ENCODE results near the gene TMEM147. TPM values are rescaled to one million over a fixed set of nuclear protein-coding genes. Genes with fewer than 3 reads are reported as not detected.

TMEM147 gene
- total RNA-seq, 2 donors from 2014 or later, result 93.3 to 106 TPM

DNA sequence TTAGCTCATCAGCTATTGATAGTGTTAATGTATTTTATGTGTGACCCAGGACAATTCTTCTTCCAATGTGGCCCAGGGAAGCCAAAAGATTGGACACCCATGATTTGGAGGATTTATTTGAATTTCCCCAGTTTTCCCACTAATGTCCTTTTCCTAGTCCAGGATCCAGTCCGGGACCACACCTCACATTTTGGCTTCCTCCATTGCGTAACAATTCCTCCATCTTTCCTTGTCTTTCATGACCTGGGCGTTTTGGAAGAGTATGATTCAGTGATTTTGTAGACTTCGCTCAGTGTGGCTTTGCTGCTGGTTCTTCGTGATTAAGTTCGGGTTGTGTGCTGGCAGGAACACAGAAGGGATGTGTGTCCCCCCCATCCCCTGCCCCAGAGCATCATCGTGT lies 21.3 kb downstream of the TMEM147 start:
- TF ChIP-seq, protein P1, sequence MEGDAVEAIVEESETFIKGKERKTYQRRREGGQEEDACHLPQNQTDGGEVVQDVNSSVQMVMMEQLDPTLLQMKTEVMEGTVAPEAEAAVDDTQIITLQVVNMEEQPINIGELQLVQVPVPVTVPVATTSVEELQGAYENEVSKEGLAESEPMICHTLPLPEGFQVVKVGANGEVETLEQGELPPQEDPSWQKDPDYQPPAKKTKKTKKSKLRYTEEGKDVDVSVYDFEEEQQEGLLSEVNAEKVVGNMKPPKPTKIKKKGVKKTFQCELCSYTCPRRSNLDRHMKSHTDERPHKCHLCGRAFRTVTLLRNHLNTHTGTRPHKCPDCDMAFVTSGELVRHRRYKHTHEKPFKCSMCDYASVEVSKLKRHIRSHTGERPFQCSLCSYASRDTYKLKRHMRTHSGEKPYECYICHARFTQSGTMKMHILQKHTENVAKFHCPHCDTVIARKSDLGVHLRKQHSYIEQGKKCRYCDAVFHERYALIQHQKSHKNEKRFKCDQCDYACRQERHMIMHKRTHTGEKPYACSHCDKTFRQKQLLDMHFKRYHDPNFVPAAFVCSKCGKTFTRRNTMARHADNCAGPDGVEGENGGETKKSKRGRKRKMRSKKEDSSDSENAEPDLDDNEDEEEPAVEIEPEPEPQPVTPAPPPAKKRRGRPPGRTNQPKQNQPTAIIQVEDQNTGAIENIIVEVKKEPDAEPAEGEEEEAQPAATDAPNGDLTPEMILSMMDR (IDR thresholded peaks at IDR 0.05), result no peak
- H3K27me3 ChIP-seq, result no peaks in the 10 kb centered on the region

DNA sequence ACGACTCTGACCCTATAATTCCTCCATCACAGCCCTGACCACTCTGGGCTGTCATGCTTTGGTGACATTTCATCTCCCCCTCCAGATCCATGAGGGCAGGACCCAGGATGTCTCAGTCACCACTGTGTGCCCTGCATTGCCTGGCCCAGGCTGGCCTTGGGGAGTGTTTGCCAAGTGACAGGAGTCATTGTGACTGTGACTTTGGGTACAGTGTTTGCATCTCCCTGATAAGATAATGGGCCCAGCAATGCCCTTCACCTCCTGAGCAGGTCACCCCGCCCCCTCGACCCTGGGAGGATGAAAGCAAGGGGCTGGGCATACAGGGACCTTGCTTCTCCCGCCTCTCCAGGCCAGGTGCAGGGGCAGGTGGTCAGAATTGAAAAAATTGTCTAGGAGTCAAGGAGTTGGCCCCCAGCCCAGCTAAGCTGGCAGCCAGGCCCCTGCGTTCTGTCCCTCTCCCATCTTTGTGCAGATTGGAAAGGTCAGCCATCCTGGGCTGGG lies 23.9 kb downstream of the TMEM147 start:
- Histone ChIP-seq H3K27me3 (no peaks in the 10 kb centered on the region), H3K36me3 (no peaks in the 10 kb centered on the region), H3K4me1 (no peaks in the 10 kb centered on the region), H3K4me3 (no peak overlapping the region), H3K9me3 (no peaks in the 10 kb centered on the region), H3K27ac (no peak overlapping the region)
- no peak for DNase-seq (ENCODE audit: low spot score)
- TF ChIP-seq, protein P1 (IDR thresholded peaks at IDR 0.05), result no peak

More for the DNA sequence above, 21.3 kb downstream of the TMEM147 start:
- Histone ChIP-seq H3K36me3 (no peaks in the 10 kb centered on the region), H3K9me3 (no peaks in the 10 kb centered on the region), H3K4me3 (no peak overlapping the region), H3K4me1 (no peaks in the 10 kb centered on the region), H3K27ac (no peak overlapping the region)
- no peak for DNase-seq (ENCODE audit: low spot score)

DNA sequence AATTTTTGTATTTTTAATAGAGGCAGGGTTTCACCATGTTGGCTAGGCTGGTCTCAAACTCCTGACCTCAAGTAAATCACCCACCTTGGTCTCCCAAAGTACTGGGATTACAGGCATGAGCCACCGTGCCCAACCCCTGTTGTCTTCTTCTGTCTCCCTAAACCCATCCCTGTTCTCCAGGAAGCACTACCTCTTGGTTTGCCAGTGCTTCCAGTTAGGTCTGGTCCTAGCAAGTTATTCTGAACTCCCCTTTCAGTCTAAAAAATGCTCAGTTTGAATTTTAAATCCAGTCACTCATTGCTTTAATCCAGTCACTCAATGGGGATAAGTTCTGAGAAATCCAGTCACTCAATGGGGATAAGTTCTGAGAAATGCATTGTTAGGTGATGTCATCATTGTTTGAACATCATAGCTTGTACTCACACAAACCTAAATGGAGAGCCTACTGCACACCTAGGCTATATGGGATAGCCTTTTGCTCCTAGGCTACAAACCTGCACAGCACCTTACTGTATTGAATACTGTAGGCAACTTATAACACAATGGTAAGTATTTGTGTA lies 26.1 kb downstream of the TMEM147 start:
- TF ChIP-seq, protein P1 (IDR thresholded peaks at IDR 0.05), result no peak
- Histone ChIP-seq H3K4me1 (no peaks in the 10 kb centered on the region), H3K4me3 (no peak overlapping the region), H3K36me3 (no peaks in the 10 kb centered on the region), H3K27ac (no peak overlapping the region), H3K9me3 (peaks cover 0 to 10% of the 10 kb centered on the region in 2 donors), H3K27me3 (no peaks in the 10 kb centered on the region)
- no peak for DNase-seq (ENCODE audit: low spot score)

DNA sequence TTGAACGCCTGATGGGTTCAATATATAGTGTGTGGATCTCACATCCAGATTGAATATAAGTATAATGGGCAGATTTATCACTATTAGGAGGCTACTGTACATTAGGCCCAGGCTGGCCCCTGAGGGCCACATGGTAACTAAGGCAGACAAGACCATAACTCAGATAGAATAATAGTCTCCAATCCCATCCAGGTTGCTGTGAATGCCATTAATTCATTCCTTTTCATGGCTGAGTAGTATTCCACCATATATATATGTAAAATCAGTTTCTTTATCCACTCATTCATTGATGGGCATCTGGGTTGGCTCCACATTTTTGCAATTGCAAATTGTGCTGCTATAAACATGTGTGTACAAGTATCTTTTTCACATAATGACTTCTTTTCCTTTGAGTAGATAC lies 32.5 kb downstream of the TMEM147 start:
- DNase-seq (ENCODE audit: low spot score), result no peak
- no peaks in the 10 kb centered on the region for H3K4me1 ChIP-seq
- H3K36me3 ChIP-seq, result no peaks in the 10 kb centered on the region
- no peaks in the 10 kb centered on the region for H3K27me3 ChIP-seq
- peaks cover 0 to 17% of the 10 kb centered on the region in 2 donors for H3K9me3 ChIP-seq
- H3K27ac ChIP-seq, result no peak overlapping the region
- H3K4me3 ChIP-seq, result no peak overlapping the region
- TF ChIP-seq, protein P1 (IDR thresholded peaks at IDR 0.05), result no peak

DNA sequence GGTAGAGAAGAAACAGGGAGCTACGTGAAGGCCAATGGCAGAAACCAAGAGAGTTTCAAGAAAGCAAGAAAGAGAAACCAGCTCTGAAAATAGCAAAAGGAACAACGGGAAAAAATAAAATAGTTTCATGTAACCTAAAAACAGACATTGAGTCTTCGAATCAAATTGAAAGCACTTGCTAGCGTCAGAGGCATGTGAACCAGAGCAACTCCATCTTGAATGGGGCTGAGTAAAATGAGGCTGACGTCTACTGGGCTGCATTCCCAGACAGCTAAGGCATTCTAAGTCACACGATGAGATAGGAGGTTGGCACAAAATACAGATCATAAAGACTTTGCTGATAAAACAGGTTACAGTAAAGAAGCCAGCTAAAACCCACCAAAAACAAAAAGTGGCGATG lies 33.3 kb downstream of the TMEM147 start:
- no peaks in the 10 kb centered on the region for H3K27me3 ChIP-seq
- no peaks in the 10 kb centered on the region for H3K36me3 ChIP-seq
- no peak overlapping the region for H3K4me3 ChIP-seq
- no peaks in the 10 kb centered on the region for H3K4me1 ChIP-seq
- no peak for DNase-seq (ENCODE audit: low spot score)
- H3K27ac ChIP-seq, result no peak overlapping the region
- TF ChIP-seq, protein P1 (IDR thresholded peaks at IDR 0.05), result no peak
- H3K9me3 ChIP-seq, result peaks cover 0 to 17% of the 10 kb centered on the region in 2 donors

DNA sequence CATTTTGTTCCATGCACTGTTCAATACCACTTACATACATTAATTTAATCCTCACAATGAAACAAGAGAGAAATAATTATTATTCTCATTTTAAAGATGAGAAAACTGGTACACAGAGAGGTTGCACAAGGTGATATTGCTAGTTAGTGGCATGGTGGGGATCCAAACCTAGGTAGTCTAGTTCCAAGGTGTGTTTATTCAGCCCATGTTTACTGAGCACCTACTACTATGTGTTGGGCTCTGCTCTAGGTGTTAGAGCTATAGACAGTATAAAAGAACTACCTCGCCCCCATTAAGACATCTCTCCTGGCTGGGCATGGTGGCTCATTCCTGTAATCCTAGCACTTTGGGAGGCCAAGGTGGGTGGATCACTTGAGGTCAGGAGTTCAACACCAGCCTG lies 37.3 kb downstream of the TMEM147 start:
- no peaks in the 10 kb centered on the region for H3K9me3 ChIP-seq
- H3K27ac ChIP-seq, result no peak overlapping the region
- H3K36me3 ChIP-seq, result no peaks in the 10 kb centered on the region
- no peaks in the 10 kb centered on the region for H3K4me1 ChIP-seq
- no peak for DNase-seq (ENCODE audit: low spot score)
- H3K27me3 ChIP-seq, result no peaks in the 10 kb centered on the region
- no peak overlapping the region for H3K4me3 ChIP-seq
- TF ChIP-seq, protein P1 (IDR thresholded peaks at IDR 0.05), result no peak

Measured in right atrium auricular region (tissue), 2 donors.